HG02623 (cell line): ENCODE data around the gene ALKBH3.

Source experiments
- ATAC-seq: cut with Tn5 transposase; IDR thresholded peaks from one replicate; pipeline ENCODE4 v1.9.1; 2021; ENCODE audit warnings: moderate library complexity; ENCODE audit not compliant: unreplicated experiment

Gene ALKBH3

GRCh38 chr11:43936076-43936475, 55.4 kb downstream of the ALKBH3 start:
- ATAC-seq, result no peak

- no peak for ATAC-seq
Measured at GRCh38 chr11:43937434-43938411, 57.1 kb downstream of the ALKBH3 start.

GRCh38 chr11:43941257-43941994, 60.8 kb downstream of the ALKBH3 start:
- ATAC-seq, result no peak

GRCh38 chr11:43942662-43943371, 62.2 kb downstream of the ALKBH3 start:
- ATAC-seq, result peak; percentile 13

GRCh38 chr11:43943372-43943930, 62.8 kb downstream of the ALKBH3 start:
- no peak for ATAC-seq

GRCh38 chr11:43943931-43944751, 63.5 kb downstream of the ALKBH3 start:
- no peak for ATAC-seq

- no peak for ATAC-seq
Measured at GRCh38 chr11:43944761-43945311, 64.2 kb downstream of the ALKBH3 start.

GRCh38 chr11:43947003-43947500, 66.4 kb downstream of the ALKBH3 start:
- no peak for ATAC-seq

GRCh38 chr11:43947815-43948214, 67.2 kb downstream of the ALKBH3 start:
- no peak for ATAC-seq

- ATAC-seq, result no peak
Measured at GRCh38 chr11:43948341-43949225, 68.0 kb downstream of the ALKBH3 start.

- ATAC-seq, result no peak
Measured at GRCh38 chr11:43950311-43950855, 69.8 kb downstream of the ALKBH3 start.

GRCh38 chr11:43951231-43951630, 70.6 kb downstream of the ALKBH3 start:
- ATAC-seq, result no peak

GRCh38 chr11:43952020-43952400, 71.4 kb downstream of the ALKBH3 start:
- ATAC-seq, result no peak

- no peak for ATAC-seq
Measured at GRCh38 chr11:43952401-43953342, 72.0 kb downstream of the ALKBH3 start.

GRCh38 chr11:43953521-43953920, 72.9 kb downstream of the ALKBH3 start:
- ATAC-seq, result no peak

GRCh38 chr11:43954241-43954640, 73.6 kb downstream of the ALKBH3 start:
- no peak for ATAC-seq

- no peak for ATAC-seq
Measured at GRCh38 chr11:43955381-43956118, 74.9 kb downstream of the ALKBH3 start.
